ENCODE measurements around the gene TARS2.

DNA sequence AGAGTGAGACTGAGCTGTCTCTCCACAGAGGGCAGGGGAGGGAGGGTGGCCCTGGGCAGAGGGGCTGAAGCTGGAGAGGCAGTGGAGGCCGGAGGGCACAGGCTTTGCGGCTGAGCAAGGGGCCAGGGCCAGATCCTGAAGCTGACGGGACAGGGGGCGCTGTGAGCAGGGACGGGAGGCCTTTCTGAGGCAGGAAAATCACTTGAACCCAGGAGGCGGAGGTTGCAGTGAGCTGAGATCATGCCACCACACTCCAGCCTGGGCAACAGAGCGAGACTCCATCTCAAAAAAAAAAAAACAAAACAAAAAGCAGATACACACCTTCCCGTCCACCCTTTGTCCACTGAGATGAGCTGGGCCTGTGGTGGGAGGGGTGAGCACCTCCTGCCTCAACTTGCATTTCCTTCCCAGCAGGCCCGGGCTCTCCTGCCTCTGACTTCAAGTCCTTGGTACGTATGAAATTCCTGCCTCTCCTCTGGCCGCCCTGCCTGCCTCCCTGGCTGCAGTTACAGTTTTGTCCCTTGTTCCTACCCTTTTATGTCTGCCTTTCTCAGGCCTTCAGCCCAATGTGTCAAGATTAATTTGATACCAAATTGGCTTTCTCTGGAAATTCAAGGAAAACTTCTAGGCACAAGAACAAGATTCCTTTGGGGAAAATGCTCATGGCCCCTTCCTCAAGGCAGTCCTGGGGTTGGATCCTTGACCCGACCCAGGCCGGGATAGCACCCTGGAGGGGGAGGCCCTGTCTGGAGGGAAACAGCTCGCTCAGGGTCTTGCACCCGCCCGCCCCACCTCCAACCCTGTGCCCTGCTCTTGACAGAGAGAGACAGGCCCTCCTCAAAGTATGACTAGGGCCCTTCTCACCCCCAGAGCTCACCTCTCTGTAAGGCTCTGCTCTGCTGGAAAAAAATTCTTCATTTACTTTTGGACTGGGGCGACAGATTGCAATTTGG is 50.8 kb downstream of the TARS2 start:
- TF ChIP-seq, protein P1, sequence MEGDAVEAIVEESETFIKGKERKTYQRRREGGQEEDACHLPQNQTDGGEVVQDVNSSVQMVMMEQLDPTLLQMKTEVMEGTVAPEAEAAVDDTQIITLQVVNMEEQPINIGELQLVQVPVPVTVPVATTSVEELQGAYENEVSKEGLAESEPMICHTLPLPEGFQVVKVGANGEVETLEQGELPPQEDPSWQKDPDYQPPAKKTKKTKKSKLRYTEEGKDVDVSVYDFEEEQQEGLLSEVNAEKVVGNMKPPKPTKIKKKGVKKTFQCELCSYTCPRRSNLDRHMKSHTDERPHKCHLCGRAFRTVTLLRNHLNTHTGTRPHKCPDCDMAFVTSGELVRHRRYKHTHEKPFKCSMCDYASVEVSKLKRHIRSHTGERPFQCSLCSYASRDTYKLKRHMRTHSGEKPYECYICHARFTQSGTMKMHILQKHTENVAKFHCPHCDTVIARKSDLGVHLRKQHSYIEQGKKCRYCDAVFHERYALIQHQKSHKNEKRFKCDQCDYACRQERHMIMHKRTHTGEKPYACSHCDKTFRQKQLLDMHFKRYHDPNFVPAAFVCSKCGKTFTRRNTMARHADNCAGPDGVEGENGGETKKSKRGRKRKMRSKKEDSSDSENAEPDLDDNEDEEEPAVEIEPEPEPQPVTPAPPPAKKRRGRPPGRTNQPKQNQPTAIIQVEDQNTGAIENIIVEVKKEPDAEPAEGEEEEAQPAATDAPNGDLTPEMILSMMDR (IDR thresholded peaks at IDR 0.05; ENCODE audit: poor library complexity) = no peak
- TF ChIP-seq EZH2phosphoT487 (IDR thresholded peaks at IDR 0.05; ENCODE audit: low read depth, severe bottlenecking, unreplicated experiment) (no peak), EZH2 (IDR thresholded peaks at IDR 0.05; ENCODE audit: borderline replicate concordance) (no peak)
